GM19324 (cell line): Measurements from ENCODE around the gene DLGAP1.
A peak's percentile ranks its signal among the peaks of the same experiment; 100 is the strongest.

ENCODE experiments used
- ATAC-seq: cut with Tn5 transposase; IDR thresholded peaks from one replicate; pipeline ENCODE4 v1.9.1; 2021; ENCODE audit warnings: mild to moderate bottlenecking, moderate library complexity; ENCODE audit not compliant: unreplicated experiment, low FRiP score

DLGAP1 gene

GRCh38 chr18:3799515-3799914 is 655.6 kb downstream of the DLGAP1 start:
- ATAC-seq, result no peak

GRCh38 chr18:3798032-3798431 is 657.1 kb downstream of the DLGAP1 start:
- no peak for ATAC-seq

DNA sequence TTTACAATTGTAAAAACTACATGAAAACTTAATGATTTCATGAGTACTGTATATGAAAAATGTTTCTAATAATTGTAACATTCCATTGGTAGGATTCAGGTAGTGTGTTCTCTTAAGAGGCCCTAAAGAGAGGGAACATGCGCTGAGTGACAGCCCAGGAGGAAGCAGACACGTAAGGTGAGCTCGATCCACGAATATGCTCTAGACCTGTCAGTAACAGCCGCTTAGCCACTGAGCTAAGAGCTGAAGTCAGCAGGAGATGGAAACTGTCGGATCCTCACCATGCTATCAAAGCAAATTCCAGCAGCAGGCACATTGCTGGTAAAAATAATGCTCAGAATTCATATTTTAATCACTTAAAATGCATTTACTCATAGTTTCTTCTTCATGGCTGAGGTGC is 658.7 kb downstream of the DLGAP1 start:
- no peak for ATAC-seq

DNA sequence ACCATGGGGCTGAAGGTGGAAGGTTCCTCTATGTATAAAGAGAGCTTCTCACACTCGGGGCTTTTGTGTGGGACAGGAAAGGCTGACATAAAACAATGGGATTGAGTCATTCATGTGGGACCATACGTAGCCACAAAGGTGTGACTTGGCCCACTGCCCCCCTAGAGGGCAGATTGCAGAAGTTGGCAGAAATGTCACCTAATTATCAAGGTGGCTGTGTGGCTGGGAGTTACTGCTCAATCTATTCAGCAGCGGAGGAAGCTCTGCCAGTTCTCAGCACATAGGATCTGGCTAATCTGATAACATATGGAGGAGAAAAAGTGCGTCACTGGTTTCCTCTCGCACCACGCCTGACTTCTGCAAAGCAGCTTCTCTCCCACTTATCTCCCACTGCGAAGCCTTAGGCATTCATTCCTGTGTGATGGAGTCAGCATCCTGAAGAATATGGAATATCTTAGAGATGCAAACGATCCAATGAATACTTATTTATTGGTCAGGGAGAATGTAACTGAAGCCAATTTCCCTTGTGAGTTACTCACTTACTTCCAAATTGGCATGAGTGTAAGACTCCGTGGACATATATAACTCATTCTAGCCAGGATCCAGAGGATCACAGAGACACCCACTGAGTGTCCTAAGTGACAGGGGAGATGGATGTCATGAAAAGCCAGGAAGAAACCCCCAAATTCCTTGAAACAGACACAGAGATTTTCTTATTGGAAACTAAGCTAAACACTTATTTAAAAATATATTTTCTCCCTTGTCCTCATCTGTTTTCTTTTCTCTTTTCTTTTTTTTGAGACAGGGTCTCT is 660.4 kb downstream of the DLGAP1 start:
- no peak for ATAC-seq

- ATAC-seq, result no peak
Measured at GRCh38 chr18:3793545-3793944, 661.6 kb downstream of the DLGAP1 start.

GRCh38 chr18:3793111-3793510 is 662.0 kb downstream of the DLGAP1 start:
- no peak for ATAC-seq

GRCh38 chr18:3792711-3793110 is 662.4 kb downstream of the DLGAP1 start:
- no peak for ATAC-seq

- no peak for ATAC-seq
Measured at GRCh38 chr18:3791238-3791637, 663.9 kb downstream of the DLGAP1 start.

- no peak for ATAC-seq
Measured at GRCh38 chr18:3790703-3791102, 664.4 kb downstream of the DLGAP1 start.

DNA sequence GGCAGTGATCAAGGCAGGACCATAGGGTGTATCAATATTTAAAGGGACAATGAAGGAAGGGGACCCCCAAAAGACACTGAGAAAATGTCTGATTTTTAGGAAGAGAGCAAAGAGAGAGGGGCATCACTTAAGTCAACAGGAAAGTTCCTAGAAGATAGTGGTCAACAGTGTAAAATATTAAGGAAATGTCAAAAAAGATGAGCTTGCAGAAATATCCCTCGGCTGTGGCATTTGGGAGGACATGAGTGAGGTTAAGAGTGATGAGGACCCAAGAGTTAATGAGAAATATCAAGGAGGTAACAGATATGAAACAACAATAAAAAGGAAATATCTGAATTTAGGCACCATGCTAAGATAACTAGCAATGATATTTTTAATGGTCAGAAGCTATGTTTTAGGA is 665.6 kb downstream of the DLGAP1 start:
- ATAC-seq, result no peak

GRCh38 chr18:3784949-3785348 is 670.2 kb downstream of the DLGAP1 start:
- no peak for ATAC-seq

- no peak for ATAC-seq
Measured at GRCh38 chr18:3782901-3783300, 672.2 kb downstream of the DLGAP1 start.

DNA sequence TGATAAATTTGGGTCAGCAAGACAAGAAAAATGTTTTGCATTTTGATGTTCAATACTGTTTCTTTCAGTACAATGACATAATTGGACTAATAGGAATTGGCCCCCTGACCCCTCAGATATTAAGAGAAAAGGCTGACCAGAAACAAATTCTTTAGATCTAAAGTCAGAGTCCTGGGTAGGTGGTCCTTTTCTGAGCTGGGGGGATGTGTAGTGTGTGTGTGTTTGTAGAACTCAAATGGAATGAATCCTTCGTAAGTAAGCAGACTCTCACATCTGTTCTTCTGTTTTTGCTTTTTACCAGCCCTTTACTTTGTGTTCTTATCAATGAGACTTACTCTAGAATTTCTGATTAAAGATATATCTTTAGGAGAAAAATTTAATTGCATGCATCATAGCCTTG is 677.4 kb downstream of the DLGAP1 start:
- no peak for ATAC-seq

DNA sequence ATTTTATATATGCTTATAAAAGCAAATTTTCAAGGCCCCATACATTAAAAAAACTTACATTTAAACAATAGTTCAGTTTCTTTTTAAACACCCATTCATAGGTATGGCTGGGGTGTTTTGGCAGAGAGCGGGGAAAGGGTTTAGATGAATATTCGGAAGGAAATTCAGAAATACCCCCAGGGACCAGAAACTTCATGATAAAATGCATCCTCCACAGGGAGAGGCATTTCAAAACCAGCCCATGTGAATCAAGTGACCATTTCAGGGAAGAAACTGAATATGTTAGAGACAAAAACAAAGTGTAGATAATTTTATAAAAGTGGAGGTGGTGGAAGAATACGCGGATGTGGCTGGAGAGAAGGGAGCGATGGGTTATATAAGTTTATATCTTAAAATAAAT is 678.0 kb downstream of the DLGAP1 start:
- ATAC-seq, result no peak

GRCh38 chr18:3775996-3776395 is 679.1 kb downstream of the DLGAP1 start:
- ATAC-seq, result no peak

DNA sequence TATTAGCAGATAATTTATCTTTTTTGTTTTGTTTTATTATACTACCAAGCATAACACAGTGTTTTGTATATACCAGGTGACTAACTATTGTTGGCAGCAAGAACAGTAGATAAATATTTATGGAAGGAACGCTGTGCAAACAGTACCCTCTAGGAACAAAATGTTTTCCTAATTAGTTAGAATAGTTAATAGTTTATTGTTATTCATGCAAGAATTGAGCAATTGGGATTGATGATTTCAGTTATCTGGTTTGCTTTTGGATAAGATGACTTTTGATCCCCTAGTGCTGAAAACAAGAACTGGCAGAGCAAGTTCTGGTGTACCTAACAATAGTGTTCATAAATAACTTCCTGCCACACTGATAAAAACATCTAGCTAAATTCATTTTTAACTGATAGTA is 681.8 kb downstream of the DLGAP1 start:
- no peak for ATAC-seq

DNA sequence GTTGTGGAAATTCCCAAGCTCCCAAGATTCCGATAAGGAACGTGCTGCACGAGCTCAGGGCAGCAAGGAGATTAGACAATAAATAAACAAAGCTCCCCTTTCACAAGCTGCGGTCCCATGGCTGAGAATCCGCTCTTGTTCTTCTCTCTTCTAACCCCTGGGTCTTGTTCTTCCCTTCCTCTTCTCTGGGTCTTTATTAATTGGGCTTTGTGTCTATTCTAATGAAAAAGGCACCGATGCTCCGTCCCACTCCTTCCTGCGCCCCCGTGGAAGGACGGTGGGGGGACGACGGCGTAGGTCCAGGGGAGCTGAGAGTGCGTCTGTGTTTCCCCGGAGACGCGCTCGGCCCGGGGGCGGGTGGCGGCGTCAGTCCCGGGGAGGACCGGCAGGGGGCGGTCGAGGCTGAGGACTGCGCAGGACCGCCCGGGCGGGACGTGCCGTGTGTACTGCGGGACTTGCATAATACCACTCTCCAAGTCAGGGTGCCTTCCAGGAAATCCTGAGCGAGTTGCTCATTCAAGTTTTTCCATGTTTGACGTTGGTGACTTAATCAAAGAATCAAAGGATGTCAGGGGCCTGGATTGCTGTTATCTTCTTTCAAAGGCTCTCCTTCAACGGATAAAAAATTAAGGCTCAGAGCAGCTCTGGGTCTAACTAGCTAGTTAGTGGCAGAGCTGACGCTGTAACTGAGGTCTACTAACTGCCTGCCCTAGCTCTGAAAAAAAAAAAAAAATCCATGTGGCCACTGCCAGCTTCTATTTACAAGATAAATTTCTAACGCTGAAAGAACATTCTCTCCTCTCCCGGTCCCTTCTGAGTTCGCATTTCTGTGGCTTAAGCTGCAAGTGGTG is 683.8 kb downstream of the DLGAP1 start:
- peak; percentile 93 for ATAC-seq

GRCh38 chr18:3761266-3761665 is 693.8 kb downstream of the DLGAP1 start:
- no peak for ATAC-seq

DNA sequence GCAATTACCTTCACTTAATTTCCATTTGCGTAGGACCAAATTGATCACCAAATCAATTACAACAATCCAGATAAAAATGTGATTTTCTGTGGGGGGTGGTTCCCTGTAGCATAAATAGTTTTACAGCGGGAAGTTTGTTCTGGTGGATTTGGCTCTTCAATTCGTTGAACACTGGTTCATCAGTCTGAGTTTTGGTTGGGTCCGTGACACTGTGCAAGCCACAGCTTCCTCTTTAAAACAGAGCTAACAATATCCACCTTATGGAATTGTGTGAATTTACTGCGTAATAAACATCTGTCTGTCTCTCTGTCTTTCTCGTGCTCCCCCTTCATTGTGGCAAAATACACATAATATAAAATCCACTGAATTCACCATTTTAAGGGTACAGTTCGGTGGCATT is 694.4 kb downstream of the DLGAP1 start:
- no peak for ATAC-seq

GRCh38 chr18:3759099-3759498 is 696.0 kb downstream of the DLGAP1 start:
- no peak for ATAC-seq

GRCh38 chr18:3758531-3758930 is 696.6 kb downstream of the DLGAP1 start:
- ATAC-seq, result no peak

- ATAC-seq, result no peak
Measured at GRCh38 chr18:3757361-3757760, 697.7 kb downstream of the DLGAP1 start.
